ENCODE results near the gene TNFSF15.

The TNFSF15 gene

DNA sequence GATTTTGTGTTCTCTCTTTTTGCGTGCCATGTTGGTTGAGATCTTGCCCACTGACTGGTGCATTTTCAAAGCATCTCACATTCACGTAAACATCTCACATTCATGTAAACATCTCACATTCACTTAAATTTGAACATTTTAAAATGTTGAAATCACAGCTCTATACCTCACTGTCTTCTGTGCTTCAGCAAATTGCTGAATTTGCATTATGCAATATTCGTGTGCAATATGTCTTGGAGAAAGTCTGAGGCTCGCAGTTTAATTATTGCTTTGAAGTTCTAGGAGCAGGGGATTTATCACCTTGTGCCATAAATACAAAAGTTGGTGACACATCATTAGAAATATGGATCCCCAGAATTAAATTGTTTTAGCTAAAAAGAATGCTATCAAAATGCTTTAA is 42.6 kb downstream of the TNFSF15 start:
- DNase-seq (ENCODE audit: extremely low spot score) = no peak
- CTCF ChIA-PET = no interaction called here
- TF ChIP-seq FOXM1 (IDR thresholded peaks at IDR 0.05; ENCODE audit: borderline replicate concordance) = no peak
- no peak for TF ChIP-seq ELF4 (IDR thresholded peaks at IDR 0.05)
- TF ChIP-seq FOXA1 (IDR thresholded peaks at IDR 0.05) = no peak
- TF ChIP-seq, protein P1, sequence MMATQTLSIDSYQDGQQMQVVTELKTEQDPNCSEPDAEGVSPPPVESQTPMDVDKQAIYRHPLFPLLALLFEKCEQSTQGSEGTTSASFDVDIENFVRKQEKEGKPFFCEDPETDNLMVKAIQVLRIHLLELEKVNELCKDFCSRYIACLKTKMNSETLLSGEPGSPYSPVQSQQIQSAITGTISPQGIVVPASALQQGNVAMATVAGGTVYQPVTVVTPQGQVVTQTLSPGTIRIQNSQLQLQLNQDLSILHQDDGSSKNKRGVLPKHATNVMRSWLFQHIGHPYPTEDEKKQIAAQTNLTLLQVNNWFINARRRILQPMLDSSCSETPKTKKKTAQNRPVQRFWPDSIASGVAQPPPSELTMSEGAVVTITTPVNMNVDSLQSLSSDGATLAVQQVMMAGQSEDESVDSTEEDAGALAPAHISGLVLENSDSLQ (IDR thresholded peaks at IDR 0.05) = no peak
- no peak for TF ChIP-seq SP1 (IDR thresholded peaks at IDR 0.05)
- TF ChIP-seq ZNF384 (IDR thresholded peaks at IDR 0.05) = no peak
- no peak for TF ChIP-seq TARDBP (IDR thresholded peaks at IDR 0.05)
- TF ChIP-seq NFRKB (IDR thresholded peaks at IDR 0.05) = no peak
- no peak for TF ChIP-seq LEF1 (IDR thresholded peaks at IDR 0.05; ENCODE audit: borderline replicate concordance)
- no peak for TF ChIP-seq L3MBTL2 (conservative IDR thresholded peaks at IDR 0.05)
- TF ChIP-seq CTBP1 (IDR thresholded peaks at IDR 0.05; ENCODE audit: borderline replicate concordance) = no peak
- POLR2A ChIA-PET = no interaction called here

DNA sequence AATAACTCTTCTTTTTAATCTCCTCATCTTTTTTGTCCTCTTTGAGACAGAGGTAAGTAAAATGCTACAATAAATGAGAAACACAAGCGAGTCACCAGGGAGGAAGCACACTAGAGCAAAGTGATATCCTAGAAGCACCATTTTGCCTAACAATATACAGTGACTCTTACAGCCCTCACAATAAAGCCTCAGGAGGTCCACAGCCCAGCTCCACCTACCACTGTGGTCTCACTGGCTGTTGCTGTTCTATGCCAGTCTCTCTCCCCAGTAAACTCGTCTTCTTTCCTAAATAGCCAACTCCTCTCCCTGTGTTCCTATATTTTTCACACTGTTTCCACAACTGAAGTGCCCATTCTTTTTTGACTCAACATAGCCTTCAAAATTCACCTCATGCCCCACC is 44.3 kb downstream of the TNFSF15 start:
- POLR2A ChIA-PET = no interaction called here
- CTCF ChIA-PET = no interaction called here
- TF ChIP-seq, protein P1 (IDR thresholded peaks at IDR 0.05) = no peak
- DNase-seq (ENCODE audit: extremely low spot score) = no peak

DNA sequence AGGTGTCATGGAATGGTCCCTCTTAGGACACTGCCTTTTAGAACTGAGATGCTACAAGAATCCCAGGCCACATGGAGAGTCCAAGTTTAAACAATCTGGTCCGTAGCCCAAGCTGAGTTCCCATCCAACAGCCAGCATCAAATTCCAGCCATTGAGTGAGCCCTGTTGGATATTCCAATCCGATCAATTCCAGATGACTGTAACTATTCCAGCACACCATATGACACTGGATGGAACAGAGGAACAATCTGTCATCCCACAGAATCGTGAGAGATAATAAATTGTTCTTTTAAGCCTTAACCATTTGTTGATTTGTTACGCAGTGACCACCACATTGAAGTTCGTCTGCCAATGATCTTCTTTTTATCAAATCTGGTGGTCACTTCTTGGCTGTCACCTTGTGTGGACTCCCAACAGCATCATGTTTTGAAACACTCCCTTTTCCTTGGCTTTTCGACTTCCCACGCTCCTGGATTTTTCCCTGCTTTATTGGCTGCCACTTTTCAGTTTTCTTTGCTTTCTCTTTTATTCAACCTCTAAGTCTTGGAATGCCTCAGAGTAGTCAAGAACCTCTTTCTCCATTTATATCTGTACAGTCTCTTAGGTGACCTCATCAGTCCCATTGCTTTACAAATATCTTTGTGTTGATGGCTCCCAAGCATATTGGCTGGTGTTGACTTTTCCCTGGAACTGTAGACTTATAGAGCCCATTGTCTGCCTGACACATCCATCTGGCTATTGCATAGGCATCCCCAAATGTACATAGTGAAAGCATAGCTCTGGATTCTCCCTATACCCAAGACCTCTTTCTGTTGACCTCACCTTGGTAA is 46.1 kb downstream of the TNFSF15 start:
- CTCF ChIA-PET = no interaction called here
- POLR2A ChIA-PET = no interaction called here

DNA sequence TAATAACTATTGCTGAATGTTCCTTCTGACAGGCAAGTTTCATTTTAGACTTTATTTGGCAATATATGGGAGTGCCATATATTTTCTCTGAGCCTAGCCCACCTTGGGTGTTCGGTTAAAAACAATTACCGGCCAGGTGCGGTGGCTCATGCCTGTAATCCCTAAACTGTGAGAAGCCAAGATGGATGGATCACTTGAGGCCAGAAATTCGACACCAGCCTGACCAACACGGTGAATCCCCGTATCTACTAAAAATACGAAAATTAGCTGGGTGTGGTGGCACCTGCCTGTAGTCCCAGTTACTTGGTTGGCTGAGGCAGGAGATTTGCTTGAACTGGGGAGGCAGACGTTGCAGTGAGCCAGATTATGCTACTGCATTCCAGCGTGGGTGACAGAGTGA is 47.9 kb downstream of the TNFSF15 start:
- POLR2A ChIA-PET = no interaction called here
- CTCF ChIA-PET = no interaction called here
- DNase-seq (ENCODE audit: extremely low spot score) = no peak
- TF ChIP-seq FOXK2 (IDR thresholded peaks at IDR 0.05) = no peak
- TF ChIP-seq, protein P1 (IDR thresholded peaks at IDR 0.05) = no peak
- TF ChIP-seq NFRKB (IDR thresholded peaks at IDR 0.05) = no peak
- no peak for TF ChIP-seq SP1 (IDR thresholded peaks at IDR 0.05)
- TF ChIP-seq LEF1 (IDR thresholded peaks at IDR 0.05; ENCODE audit: borderline replicate concordance) = no peak
- no peak for TF ChIP-seq FOXA1 (IDR thresholded peaks at IDR 0.05)

More for the DNA sequence above, 46.1 kb downstream of the TNFSF15 start:
- no peak for DNase-seq (ENCODE audit: extremely low spot score)
- TF ChIP-seq ELF4 (IDR thresholded peaks at IDR 0.05) = no peak
- TF ChIP-seq, protein P1 (IDR thresholded peaks at IDR 0.05) = no peak
- no peak for TF ChIP-seq FOXM1 (IDR thresholded peaks at IDR 0.05; ENCODE audit: borderline replicate concordance)
- no peak for TF ChIP-seq FOXK2 (IDR thresholded peaks at IDR 0.05)
- no peak for TF ChIP-seq SP1 (IDR thresholded peaks at IDR 0.05)
- no peak for TF ChIP-seq NFRKB (IDR thresholded peaks at IDR 0.05)

DNA sequence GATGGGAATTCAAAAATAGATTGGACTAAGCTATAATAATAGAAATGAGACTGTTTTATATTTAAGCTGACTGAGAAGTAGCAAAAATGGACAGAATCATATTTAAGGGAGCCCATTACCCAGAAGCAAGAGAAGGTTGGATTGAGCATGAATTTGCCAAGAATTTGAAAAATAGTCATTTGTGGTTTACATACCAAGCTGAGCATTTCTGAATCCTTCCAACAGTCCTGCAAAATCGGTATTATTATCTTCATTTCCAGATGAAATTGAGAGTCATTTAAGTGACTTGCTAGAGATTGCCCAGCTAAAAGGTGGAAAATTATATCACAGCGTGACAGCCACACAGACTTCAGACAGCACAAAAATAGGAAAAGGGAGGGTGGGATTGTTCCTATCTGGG is 48.4 kb downstream of the TNFSF15 start:
- POLR2A ChIA-PET = no interaction called here
- CTCF ChIA-PET = no interaction called here
- DNase-seq (ENCODE audit: extremely low spot score) = no peak
- no peak for TF ChIP-seq ZNF384 (IDR thresholded peaks at IDR 0.05)
- no peak for TF ChIP-seq ARNT (IDR thresholded peaks at IDR 0.05)
- TF ChIP-seq ELF4 (IDR thresholded peaks at IDR 0.05) = no peak
- no peak for TF ChIP-seq NFRKB (IDR thresholded peaks at IDR 0.05)
- TF ChIP-seq LEF1 (IDR thresholded peaks at IDR 0.05; ENCODE audit: borderline replicate concordance) = no peak
- no peak for TF ChIP-seq BHLHE40 (IDR thresholded peaks at IDR 0.05; ENCODE audit: borderline replicate concordance)
- TF ChIP-seq CTBP1 (IDR thresholded peaks at IDR 0.05; ENCODE audit: borderline replicate concordance) = no peak
- no peak for TF ChIP-seq L3MBTL2 (conservative IDR thresholded peaks at IDR 0.05)
- TF ChIP-seq FOXM1 (IDR thresholded peaks at IDR 0.05; ENCODE audit: borderline replicate concordance) = no peak
- no peak for TF ChIP-seq FOXA1 (IDR thresholded peaks at IDR 0.05)
- TF ChIP-seq HDGF (IDR thresholded peaks at IDR 0.05; ENCODE audit: borderline replicate concordance) = no peak
- TF ChIP-seq, protein P1 (IDR thresholded peaks at IDR 0.05) = no peak
- TF ChIP-seq SP1 (IDR thresholded peaks at IDR 0.05) = no peak

DNA sequence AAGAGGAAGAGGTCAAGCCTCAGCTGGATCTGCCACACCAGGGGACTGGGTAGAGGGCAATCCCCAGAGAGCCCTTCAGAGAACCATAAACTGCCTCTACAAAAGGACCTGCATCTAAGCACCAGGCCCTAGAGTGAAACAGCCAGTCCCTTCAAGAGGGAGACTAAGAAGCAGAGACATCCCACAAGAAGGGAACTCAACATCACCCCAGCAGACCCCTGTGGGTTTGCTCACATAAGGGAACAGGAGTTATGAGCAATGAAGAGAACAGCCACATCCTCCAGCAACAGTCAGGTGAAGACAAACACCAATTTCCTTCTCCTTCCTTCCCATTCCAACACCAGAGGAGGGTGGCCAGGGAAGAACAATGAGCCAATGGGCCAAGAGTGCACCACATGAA is 48.9 kb downstream of the TNFSF15 start:
- TF ChIP-seq SP1 (IDR thresholded peaks at IDR 0.05) (no peak), HDGF (IDR thresholded peaks at IDR 0.05; ENCODE audit: borderline replicate concordance) (no peak), CTBP1 (IDR thresholded peaks at IDR 0.05; ENCODE audit: borderline replicate concordance) (no peak), L3MBTL2 (conservative IDR thresholded peaks at IDR 0.05) (no peak), SUZ12 (IDR thresholded peaks at IDR 0.05) (no peak), LEF1 (IDR thresholded peaks at IDR 0.05; ENCODE audit: borderline replicate concordance) (no peak), BHLHE40 (IDR thresholded peaks at IDR 0.05; ENCODE audit: borderline replicate concordance) (no peak), ELF4 (IDR thresholded peaks at IDR 0.05) (no peak), FOXA1 (IDR thresholded peaks at IDR 0.05) (no peak), ARNT (IDR thresholded peaks at IDR 0.05) (no peak), NFRKB (IDR thresholded peaks at IDR 0.05) (no peak), FOXK2 (IDR thresholded peaks at IDR 0.05) (no peak), TARDBP (IDR thresholded peaks at IDR 0.05) (no peak), FOXM1 (IDR thresholded peaks at IDR 0.05; ENCODE audit: borderline replicate concordance) (no peak), ZNF384 (IDR thresholded peaks at IDR 0.05) (no peak)
- TF ChIP-seq, protein P1 (IDR thresholded peaks at IDR 0.05) = no peak
- no peak for DNase-seq (ENCODE audit: extremely low spot score)
- CTCF ChIA-PET = no interaction called here

More for the DNA sequence above, 48.9 kb downstream of the TNFSF15 start:
- POLR2A ChIA-PET = no interaction called here
